HCT116 (cell line): ENCODE data around the gene MRPL11. TPM values are rescaled to one million over a fixed set of nuclear protein-coding genes. Genes with fewer than 3 reads are reported as not detected.

Experiments
- ATAC-seq: fragments of 200-7000 bp; cut with Tn5 transposase; 2 replicates; pipeline ENCODE4 v1.9.1; 2020; ENCODE audit warnings: mild to moderate bottlenecking, moderate library complexity
- BruUV-seq: library from RNA; stranded (reverse); fragments of 400-500 nt; replicated peaks from 2 replicates; lab custom pipeline; 2021; lab: Mats Ljungman, UMichigan
- CTCF ChIA-PET: fragments of 300-600 bp; sonication (Branson Sonifier 250); formaldehyde crosslinking; loops from one replicate; lab custom pipeline; 2021; ENCODE audit warnings: antibody characterized with exemption; lab: Charles Lee
- POLR2A ChIA-PET: fragments of 300-600, 350-600 bp; sonication (Branson Sonifier 250); formaldehyde crosslinking; loops from one replicate; lab custom pipeline; 2021; ENCODE audit warnings: antibody characterized with exemption; lab: Charles Lee
- RAD21 ChIA-PET, 2 experiments: fragments of 300-600 bp; sonication (Branson Sonifier 250); formaldehyde crosslinking; loops; one replicate each; lab custom pipeline; 2023; ENCODE audit warnings: low total read pairs in 2 of 2; ENCODE audit not compliant: uncharacterized antibody in 2 of 2, unreplicated experiment in 2 of 2, low non-redundant PET in 1 of 2; lab: Charles Lee
- DNase-seq: peaks from one replicate; pipeline ENCODE4 v3.0.0-alpha.2; 2010; ENCODE audit warnings: low read depth, low spot score
- H2AFZ ChIP-seq: fragments of 200-600 bp; shearing (Covaris generic), sonication (generic); 2 replicates; pipeline ENCODE4 v1.6.1; 2017; ENCODE audit warnings: low read depth, mixed run types, mixed read lengths, antibody characterized with exemption, low read length; ENCODE audit not compliant: poor library complexity, severe bottlenecking
- H3K27ac ChIP-seq: 2 replicates; pipeline ENCODE4 v1.5.1; 2012; ENCODE audit warnings: low read depth, low read length
- H3K27me3 ChIP-seq: fragments of 200-600 bp; sonication (generic); 2 replicates; pipeline ENCODE4 v1.6.1; 2016; ENCODE audit warnings: mixed run types, low read length, mixed read lengths; ENCODE audit not compliant: insufficient read depth
- H3K36me3 ChIP-seq, 2 experiments: fragments of 200-500 bp in 1 of 2; fragments of 200-600 bp in 1 of 2; sonication (Bioruptor generic) in 1 of 2; sonication (generic) in 1 of 2; 2 replicates each; pipeline versions ENCODE4 v1.5.1 to v1.6.1; 2014 to 2016; ENCODE audit warnings: low read length in 2 of 2, inconsistent platforms in 1 of 2, mixed read lengths in 1 of 2, mixed run types in 1 of 2; ENCODE audit not compliant: insufficient read depth in 2 of 2, control insufficient read depth in 1 of 2
- H3K4me1 ChIP-seq, 2 experiments: fragments of 200-600 bp in 1 of 2; sonication (generic) in 1 of 2; 2 replicates each; pipeline versions ENCODE4 v1.5.1 to v1.6.1; 2012 to 2017; ENCODE audit warnings: low read length in 2 of 2, inconsistent platforms in 1 of 2, mild to moderate bottlenecking in 1 of 2, mixed read lengths in 1 of 2, mixed run types in 1 of 2, moderate library complexity in 1 of 2; ENCODE audit not compliant: insufficient read depth in 2 of 2, control insufficient read depth in 1 of 2
- H3K4me2 ChIP-seq: fragments of 200-600 bp; sonication (generic); 2 replicates; pipeline ENCODE4 v1.6.1; 2017; ENCODE audit warnings: mixed run types, low read length, mixed read lengths
- H3K4me3 ChIP-seq, 2 experiments: fragments of 200-600 bp in 1 of 2; sonication (generic) in 1 of 2; replicated peaks in 1 of 2; 2 replicates each; pipeline ENCODE4 v1.5.1; 2011 to 2016; ENCODE audit warnings: low read length in 2 of 2, control low read depth in 1 of 2, low read depth in 1 of 2, mild to moderate bottlenecking in 1 of 2, mixed read lengths in 1 of 2, mixed run types in 1 of 2
- H3K79me2 ChIP-seq: fragments of 200-600 bp; sonication (generic); 2 replicates; pipeline ENCODE4 v1.6.1; 2017; ENCODE audit warnings: mild to moderate bottlenecking, mixed run types, low read length, moderate library complexity, mixed read lengths; ENCODE audit not compliant: insufficient read depth
- H3K9ac ChIP-seq: fragments of 200-600 bp; sonication (generic); 2 replicates; pipeline ENCODE4 v1.6.1; 2016; ENCODE audit warnings: low read length, mixed read lengths
- H3K9me2 ChIP-seq: fragments of 200-600 bp; sonication (generic), shearing (Covaris generic); 2 replicates; pipeline ENCODE4 v1.6.1; 2017; ENCODE audit warnings: mixed run types, mild to moderate bottlenecking, moderate library complexity; ENCODE audit not compliant: insufficient read depth
- H3K9me3 ChIP-seq, 2 experiments: fragments of 200-500 bp in 1 of 2; fragments of 200-600 bp in 1 of 2; sonication (Bioruptor generic) in 1 of 2; sonication (generic) in 1 of 2; 2 replicates each; pipeline ENCODE4 v1.6.1; 2014 to 2017; ENCODE audit warnings: low read length in 2 of 2, mixed read lengths in 2 of 2, inconsistent platforms in 1 of 2, low read depth in 1 of 2, mild to moderate bottlenecking in 1 of 2, mixed run types in 1 of 2, moderate library complexity in 1 of 2; ENCODE audit not compliant: control insufficient read depth in 1 of 2, insufficient read depth in 1 of 2
- H4K20me1 ChIP-seq: fragments of 200-600 bp; sonication (generic), shearing (Covaris generic); 2 replicates; pipeline ENCODE4 v1.6.1; 2017; ENCODE audit warnings: mixed run types, mild to moderate bottlenecking, moderate library complexity; ENCODE audit not compliant: insufficient read depth
- CEBPB ChIP-seq: IDR thresholded peaks from 2 replicates; pipeline ENCODE4 v1.6.1; 2012; ENCODE audit warnings: low read depth
- CTCF ChIP-seq, 3 experiments: fragments of 200-600 bp in 1 of 3; sonication (generic) in 1 of 3; IDR thresholded peaks in 2 of 3; conservative IDR thresholded peaks in 1 of 3; 2 replicates each; pipeline ENCODE4 v1.5.1; 2012 to 2017; ENCODE audit warnings: low read depth in 2 of 3, low read length in 2 of 3, antibody characterized with exemption in 1 of 3, borderline replicate concordance in 1 of 3, control low read depth in 1 of 3, mild to moderate bottlenecking in 1 of 3, mixed read lengths in 1 of 3, mixed run types in 1 of 3, moderate library complexity in 1 of 3; ENCODE audit not compliant: insufficient read depth in 1 of 3
- EGR1 ChIP-seq: IDR thresholded peaks from 2 replicates; pipeline ENCODE4 v1.6.1; 2012; ENCODE audit warnings: low read depth
- ELF1 ChIP-seq: IDR thresholded peaks from 2 replicates; pipeline ENCODE4 v1.6.1; 2012; ENCODE audit warnings: low read depth, borderline replicate concordance
- EZH2phosphoT487 ChIP-seq: fragments of 200-600 bp; IDR thresholded peaks from 2 replicates; pipeline ENCODE4 v1.6.1; 2018; ENCODE audit warnings: antibody characterized with exemption, borderline replicate concordance
- JUND ChIP-seq: IDR thresholded peaks from 2 replicates; pipeline ENCODE4 v1.6.1; 2012
- MAX ChIP-seq: IDR thresholded peaks from 2 replicates; pipeline ENCODE4 v1.6.1; 2012
- POLR2AphosphoS5 ChIP-seq: IDR thresholded peaks from 2 replicates; pipeline ENCODE4 v1.6.1; 2011; ENCODE audit warnings: mild to moderate bottlenecking, low read depth, low read length, moderate library complexity
- SRF ChIP-seq: IDR thresholded peaks from 2 replicates; pipeline ENCODE4 v1.6.1; 2012; ENCODE audit warnings: low read depth
- intact Hi-C: fragments of 100-400 bp; cut with micrococcal nuclease; formaldehyde crosslinking; loops from 2 replicates; pipeline ENCODE4 v1.10.0; 2022
- total RNA-seq: library from RNA; stranded (reverse); gene quantifications from one replicate; pipeline ENCODE4 v1.2.1, GENCODE V29; 2021; ENCODE audit not compliant: unreplicated experiment
- TF ChIP-seq, protein P1 (sequence below): IDR thresholded peaks from 2 replicates; pipeline ENCODE4 v1.6.1; 2011; ENCODE audit warnings: mild to moderate bottlenecking, low read length, moderate library complexity; ENCODE audit not compliant: insufficient replicate concordance; ENCODE audit errors: extremely low read depth

Gene MRPL11
- total RNA-seq, 1 experiment from 2014 or later: 126 TPM

GRCh38 chr11:66475349-66476172 lies 36.9 kb upstream of the MRPL11 start:
- H3K36me3 ChIP-seq: peaks cover 8 to 12% of the 10 kb centered on the region in 2 experiments; a peak in 2 of 4 replicates
- BruUV-seq: no TSS peak
- H3K4me1 ChIP-seq: peaks cover 0 to 8% of the 10 kb centered on the region in 2 experiments; a peak in 1 of 4 replicates
- TF ChIP-seq SRF: no peak
- TF ChIP-seq, protein P1, sequence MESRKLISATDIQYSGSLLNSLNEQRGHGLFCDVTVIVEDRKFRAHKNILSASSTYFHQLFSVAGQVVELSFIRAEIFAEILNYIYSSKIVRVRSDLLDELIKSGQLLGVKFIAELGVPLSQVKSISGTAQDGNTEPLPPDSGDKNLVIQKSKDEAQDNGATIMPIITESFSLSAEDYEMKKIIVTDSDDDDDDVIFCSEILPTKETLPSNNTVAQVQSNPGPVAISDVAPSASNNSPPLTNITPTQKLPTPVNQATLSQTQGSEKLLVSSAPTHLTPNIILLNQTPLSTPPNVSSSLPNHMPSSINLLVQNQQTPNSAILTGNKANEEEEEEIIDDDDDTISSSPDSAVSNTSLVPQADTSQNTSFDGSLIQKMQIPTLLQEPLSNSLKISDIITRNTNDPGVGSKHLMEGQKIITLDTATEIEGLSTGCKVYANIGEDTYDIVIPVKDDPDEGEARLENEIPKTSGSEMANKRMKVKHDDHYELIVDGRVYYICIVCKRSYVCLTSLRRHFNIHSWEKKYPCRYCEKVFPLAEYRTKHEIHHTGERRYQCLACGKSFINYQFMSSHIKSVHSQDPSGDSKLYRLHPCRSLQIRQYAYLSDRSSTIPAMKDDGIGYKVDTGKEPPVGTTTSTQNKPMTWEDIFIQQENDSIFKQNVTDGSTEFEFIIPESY: no peak
- TF ChIP-seq JUND: no peak
- no peak for TF ChIP-seq POLR2AphosphoS5
- no peak for TF ChIP-seq CEBPB
- TF ChIP-seq MAX: no peak
- TF ChIP-seq EZH2phosphoT487: no peak
- TF ChIP-seq CTCF (IDR thresholded peaks at IDR 0.05 in 2 of 3, conservative IDR thresholded peaks at IDR 0.05 in 1 of 3; ENCODE audit: borderline replicate concordance in 1 of 3, insufficient read depth in 1 of 3, low read depth in 2 of 3, low read length in 2 of 3): no peak
- no peak for TF ChIP-seq ELF1
- TF ChIP-seq EGR1: no peak
- H3K27me3 ChIP-seq: no peaks in the 10 kb centered on the region
- no peak overlapping the region for H3K4me2 ChIP-seq
- H4K20me1 ChIP-seq: no peaks in the 10 kb centered on the region
- DNase-seq (no peak), ATAC-seq (no peak)
- H3K79me2 ChIP-seq: peaks cover 6% of the 10 kb centered on the region; the same call in 1 of the 2 replicates
- H3K9me2 ChIP-seq: no peaks in the 10 kb centered on the region
- POLR2A ChIA-PET: no interaction called here
- H2AFZ ChIP-seq: no peak overlapping the region
- H3K4me3 ChIP-seq: no peak overlapping the region
- H3K9ac ChIP-seq: no peak overlapping the region
- no peak overlapping the region for H3K27ac ChIP-seq
- intact Hi-C loops: no loop called here
- RAD21 ChIA-PET: no interaction called here
- H3K9me3 ChIP-seq: no peaks in the 10 kb centered on the region
- CTCF ChIA-PET: interaction anchor here (0.9 kb wide), 1 partner anchor 90 kb away, joined by 3 read pairs; no protein-coding TSS in a partner anchor
